ENCODE results near the gene DENND4A. TPM values are rescaled to one million over a fixed set of nuclear protein-coding genes. Genes with fewer than 3 reads are reported as not detected.

DENND4A gene
- total and polyA plus RNA-seq, 9 of the 15 experiments (the other 6 are each of a cell fraction or from before 2014, with no cell fraction given), result 6.8 to 32.3 (median 19.9) TPM

GRCh38 chr15:65805019-65805745 is 13.1 kb upstream of the DENND4A start (continued):
- TF ChIP-seq RAD51 (IDR thresholded peaks at IDR 0.05; ENCODE audit: borderline replicate concordance, low read depth) (peak; percentile 54; the same call in 1 of the 2 replicates), ZNF398 (CRISPR knock-in tag; IDR thresholded peaks at IDR 0.05) (no peak), SAP30 (IDR thresholded peaks at IDR 0.05; ENCODE audit: borderline replicate concordance, insufficient read depth, low read depth, low read length, poor library complexity, severe bottlenecking) (no peak), ESRRA (IDR thresholded peaks at IDR 0.05; ENCODE audit: borderline replicate concordance, low read depth) (0 out of 2 replicates have a peak, but pooled peaks have one; percentile 29), ZNF583 (CRISPR knock-in tag; IDR thresholded peaks at IDR 0.05) (no peak), ZNF263 (CRISPR knock-in tag; IDR thresholded peaks at IDR 0.05; ENCODE audit: borderline replicate concordance) (no peak), FOXM1 (IDR thresholded peaks at IDR 0.05; ENCODE audit: low read depth) (peak; percentile 96), FOXM1 (CRISPR knock-in tag; IDR thresholded peaks at IDR 0.05; ENCODE audit: low read depth) (no peak), ID3 (CRISPR knock-in tag; IDR thresholded peaks at IDR 0.05) (no peak), ID3 (tag; IDR thresholded peaks at IDR 0.05) (peak; percentile 73; the same call in 1 of the 2 replicates), SMAD1 (IDR thresholded peaks at IDR 0.05; ENCODE audit: low read depth, low read length, partially characterized antibody) (peak; percentile 58), NFIX (CRISPR knock-in tag; IDR thresholded peaks at IDR 0.05; ENCODE audit: low read depth) (no peak), HINFP (tag; conservative IDR thresholded peaks at IDR 0.05; ENCODE audit: low read depth) (no peak), FOXK2 (conservative IDR thresholded peaks at IDR 0.05 in 1 of 2, IDR thresholded peaks at IDR 0.05 in 1 of 2; ENCODE audit: low read depth in 2 of 2) (peak; percentile 92 to 95), GTF2E2 (tag; IDR thresholded peaks at IDR 0.05) (0 out of 2 replicates have a peak, but pooled peaks have one; percentile 56), GTF2B (IDR thresholded peaks at IDR 0.05; ENCODE audit: extremely low read depth, insufficient read length) (no peak), KDM4B (IDR thresholded peaks at IDR 0.05; ENCODE audit: borderline replicate concordance in 2 of 2, low read depth in 1 of 2) (no peak), PBX2 (CRISPR knock-in tag; IDR thresholded peaks at IDR 0.05; ENCODE audit: low read depth) (no peak), PBX2 (tag; conservative IDR thresholded peaks at IDR 0.05; ENCODE audit: low read depth) (peak; percentile 82)
